HFF-Myc (cell line): ENCODE data around the gene LYZL1.

Source experiments
- DNase-seq: peaks from one replicate; pipeline ENCODE4 v3.0.0-alpha.2; 2011; ENCODE audit warnings: low read depth; ENCODE audit errors: extremely low read depth
- H3K4me3 ChIP-seq: replicated peaks from 2 replicates; pipeline ENCODE4 v1.5.1; 2011; ENCODE audit warnings: low read depth, mild to moderate bottlenecking, control low read depth, low read length
- TF ChIP-seq, protein P1 (sequence below): IDR thresholded peaks from 2 replicates; pipeline ENCODE4 v1.5.1; 2012; ENCODE audit warnings: mild to moderate bottlenecking, low read depth, low read length, control low read depth; ENCODE audit errors: missing control alignments

Gene LYZL1

DNA sequence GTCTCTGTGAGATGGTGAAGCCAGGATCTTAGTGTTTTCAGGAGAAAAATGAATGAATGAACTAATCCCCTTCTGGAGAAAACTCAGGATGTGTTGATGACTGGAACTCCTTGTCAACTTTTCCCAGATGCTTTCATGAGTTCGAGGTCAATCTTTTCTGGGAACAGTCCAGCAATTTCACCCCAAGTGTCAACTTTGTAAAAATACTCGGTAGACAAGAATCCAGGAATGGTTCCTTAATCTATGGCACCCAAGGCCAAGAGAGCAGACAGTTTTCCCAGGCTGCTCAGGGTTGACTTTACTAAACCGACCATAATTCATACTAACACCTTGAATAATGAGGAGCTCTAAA is 31.1 kb upstream of the LYZL1 start:
- DNase-seq, result no peak
- TF ChIP-seq, protein P1, sequence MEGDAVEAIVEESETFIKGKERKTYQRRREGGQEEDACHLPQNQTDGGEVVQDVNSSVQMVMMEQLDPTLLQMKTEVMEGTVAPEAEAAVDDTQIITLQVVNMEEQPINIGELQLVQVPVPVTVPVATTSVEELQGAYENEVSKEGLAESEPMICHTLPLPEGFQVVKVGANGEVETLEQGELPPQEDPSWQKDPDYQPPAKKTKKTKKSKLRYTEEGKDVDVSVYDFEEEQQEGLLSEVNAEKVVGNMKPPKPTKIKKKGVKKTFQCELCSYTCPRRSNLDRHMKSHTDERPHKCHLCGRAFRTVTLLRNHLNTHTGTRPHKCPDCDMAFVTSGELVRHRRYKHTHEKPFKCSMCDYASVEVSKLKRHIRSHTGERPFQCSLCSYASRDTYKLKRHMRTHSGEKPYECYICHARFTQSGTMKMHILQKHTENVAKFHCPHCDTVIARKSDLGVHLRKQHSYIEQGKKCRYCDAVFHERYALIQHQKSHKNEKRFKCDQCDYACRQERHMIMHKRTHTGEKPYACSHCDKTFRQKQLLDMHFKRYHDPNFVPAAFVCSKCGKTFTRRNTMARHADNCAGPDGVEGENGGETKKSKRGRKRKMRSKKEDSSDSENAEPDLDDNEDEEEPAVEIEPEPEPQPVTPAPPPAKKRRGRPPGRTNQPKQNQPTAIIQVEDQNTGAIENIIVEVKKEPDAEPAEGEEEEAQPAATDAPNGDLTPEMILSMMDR, result no peak
- H3K4me3 ChIP-seq, result no peak overlapping the region

DNA sequence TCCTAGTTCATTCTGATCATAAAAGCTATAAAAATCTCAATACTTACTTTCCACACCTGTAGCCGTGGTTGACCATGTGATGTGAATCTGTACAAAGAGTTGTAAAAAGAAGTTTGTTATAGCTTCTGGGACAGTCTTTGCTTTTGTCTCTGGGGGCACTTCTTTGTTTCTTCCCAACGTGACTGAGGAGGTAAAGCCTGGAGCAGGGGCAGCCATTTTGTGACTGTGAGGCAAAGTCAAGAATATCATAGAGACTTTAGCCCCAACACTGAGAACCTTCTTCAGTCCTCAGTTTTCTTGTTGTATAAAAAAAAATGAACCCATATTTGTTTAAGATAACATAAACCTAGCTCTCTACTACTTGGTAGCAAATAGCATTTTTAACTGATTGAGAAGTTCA is 29.4 kb upstream of the LYZL1 start:
- no peak overlapping the region for H3K4me3 ChIP-seq
- no peak for DNase-seq
- TF ChIP-seq, protein P1, result no peak

DNA sequence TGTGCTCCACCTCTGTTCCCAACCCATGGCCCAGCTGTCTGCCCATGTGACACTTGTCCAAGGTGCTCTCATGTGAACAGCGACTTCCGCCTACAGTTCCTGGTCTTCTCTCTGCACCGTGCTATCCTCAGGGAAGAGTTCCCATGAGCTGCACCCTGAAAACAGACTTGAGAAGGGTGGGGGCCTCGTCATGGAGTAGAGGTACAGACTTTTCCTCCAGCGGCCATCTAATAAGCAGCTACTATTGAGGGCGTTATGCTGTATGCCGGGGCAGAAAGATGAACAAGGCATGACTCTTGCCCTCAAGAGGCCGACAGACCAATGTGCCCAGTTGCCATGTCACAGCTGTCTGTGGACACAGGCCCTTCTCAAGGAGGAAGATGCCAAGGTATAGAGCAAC is 25.4 kb upstream of the LYZL1 start:
- no peak overlapping the region for H3K4me3 ChIP-seq
- TF ChIP-seq, protein P1, result no peak
- no peak for DNase-seq

DNA sequence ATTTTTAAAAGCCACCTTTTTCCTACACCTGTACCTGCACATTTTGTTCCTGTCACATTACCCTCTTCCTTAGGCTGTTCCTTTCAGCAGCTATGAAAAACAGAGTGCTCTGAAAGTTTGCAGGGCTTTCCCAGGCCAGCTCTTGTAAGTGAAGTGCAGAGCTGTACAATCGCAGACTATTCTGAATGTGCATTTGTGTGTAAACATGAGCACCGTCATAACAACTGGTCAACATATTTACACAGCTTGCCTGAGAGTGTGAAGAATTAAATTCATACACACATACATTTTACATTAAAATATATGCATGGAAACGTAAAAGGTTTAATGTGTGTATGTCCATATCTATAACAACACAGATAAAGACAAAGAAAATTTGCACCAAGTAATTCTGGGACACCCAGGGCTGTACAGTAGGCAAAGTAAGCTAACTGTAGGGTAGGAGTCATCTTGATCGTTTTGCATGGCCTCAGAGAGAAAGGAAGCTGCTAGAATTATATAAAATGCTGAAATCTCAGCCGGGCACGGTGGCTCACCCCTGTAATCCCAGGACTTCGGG is 23.6 kb upstream of the LYZL1 start:
- TF ChIP-seq, protein P1, result no peak
- no peak for DNase-seq
- no peak overlapping the region for H3K4me3 ChIP-seq

DNA sequence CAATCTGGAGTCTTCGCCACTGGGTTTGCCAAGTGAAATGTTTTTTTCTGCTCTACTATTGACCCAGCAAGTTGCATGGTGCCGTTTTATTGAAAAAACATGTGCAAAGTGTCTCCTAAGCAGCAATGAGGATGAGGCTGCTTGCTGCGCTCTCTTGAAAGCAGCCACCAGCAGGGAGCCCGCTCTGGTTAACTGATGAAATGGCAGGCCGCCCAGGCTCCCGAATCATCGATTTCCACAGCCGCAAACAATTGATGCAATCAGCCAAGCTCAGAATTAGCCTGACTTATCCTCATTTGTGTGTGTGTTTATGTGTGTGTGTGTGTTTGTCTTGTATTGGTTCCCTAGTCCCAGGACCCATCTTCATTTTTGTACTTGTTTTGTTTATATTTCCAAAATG is 22.2 kb upstream of the LYZL1 start:
- no peak overlapping the region for H3K4me3 ChIP-seq
- no peak for DNase-seq
- TF ChIP-seq, protein P1, result no peak

DNA sequence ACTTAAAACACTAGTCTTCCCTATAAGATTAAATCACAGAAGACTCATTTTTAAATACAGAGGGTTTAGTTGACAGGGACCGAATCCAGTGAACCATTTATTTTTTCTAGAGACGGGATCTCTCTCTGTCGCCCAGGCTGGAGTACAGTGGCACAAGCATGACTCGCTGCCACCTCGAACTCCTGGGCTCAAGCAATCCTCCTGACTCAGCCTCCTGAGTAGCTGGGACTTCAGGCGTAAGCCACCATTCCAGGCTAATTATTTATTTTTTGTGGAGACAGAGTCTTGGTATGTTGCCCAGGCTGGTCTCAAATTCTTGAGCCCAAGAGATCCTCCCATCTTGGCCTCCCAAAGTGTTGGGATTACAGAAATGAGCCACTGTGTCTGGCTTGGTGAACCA is 20.9 kb upstream of the LYZL1 start:
- no peak for DNase-seq
- no peak overlapping the region for H3K4me3 ChIP-seq
- TF ChIP-seq, protein P1, result no peak

DNA sequence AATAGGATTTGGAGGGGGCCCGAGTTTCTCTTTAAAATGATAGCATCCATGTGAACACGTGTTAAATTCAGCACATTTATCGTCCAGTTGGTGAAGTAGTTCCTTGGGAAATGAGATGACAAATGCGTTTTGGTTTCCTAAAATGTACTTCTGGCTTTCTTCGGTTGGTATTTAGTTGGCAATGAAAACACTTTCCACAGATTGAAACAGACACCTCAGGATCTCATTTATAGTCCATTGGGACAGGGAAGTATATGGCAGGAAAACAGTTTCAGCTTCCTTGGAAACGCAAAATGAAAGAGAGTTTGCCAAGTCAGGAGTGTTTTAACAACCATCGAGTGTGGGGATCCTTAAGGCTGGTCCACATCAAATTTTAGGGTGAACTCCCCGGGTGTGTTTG is 19.4 kb upstream of the LYZL1 start:
- no peak overlapping the region for H3K4me3 ChIP-seq
- TF ChIP-seq, protein P1, result no peak
- no peak for DNase-seq
